HL-60/S4 treated with phorbol 12-myristate 13-acetate at 8.2 ng/mL for 4 days and 3 days (cell line): ENCODE measurements around the gene TLE4.

ENCODE experiments used
- in situ Hi-C: fragments of 300-500 bp; cut with MboI; formaldehyde crosslinking; loops from 2 replicates; pipeline ENCODE4 v1.15.0; 2022; ENCODE audit warnings: low sequenced_read_pairs

Gene TLE4

DNA sequence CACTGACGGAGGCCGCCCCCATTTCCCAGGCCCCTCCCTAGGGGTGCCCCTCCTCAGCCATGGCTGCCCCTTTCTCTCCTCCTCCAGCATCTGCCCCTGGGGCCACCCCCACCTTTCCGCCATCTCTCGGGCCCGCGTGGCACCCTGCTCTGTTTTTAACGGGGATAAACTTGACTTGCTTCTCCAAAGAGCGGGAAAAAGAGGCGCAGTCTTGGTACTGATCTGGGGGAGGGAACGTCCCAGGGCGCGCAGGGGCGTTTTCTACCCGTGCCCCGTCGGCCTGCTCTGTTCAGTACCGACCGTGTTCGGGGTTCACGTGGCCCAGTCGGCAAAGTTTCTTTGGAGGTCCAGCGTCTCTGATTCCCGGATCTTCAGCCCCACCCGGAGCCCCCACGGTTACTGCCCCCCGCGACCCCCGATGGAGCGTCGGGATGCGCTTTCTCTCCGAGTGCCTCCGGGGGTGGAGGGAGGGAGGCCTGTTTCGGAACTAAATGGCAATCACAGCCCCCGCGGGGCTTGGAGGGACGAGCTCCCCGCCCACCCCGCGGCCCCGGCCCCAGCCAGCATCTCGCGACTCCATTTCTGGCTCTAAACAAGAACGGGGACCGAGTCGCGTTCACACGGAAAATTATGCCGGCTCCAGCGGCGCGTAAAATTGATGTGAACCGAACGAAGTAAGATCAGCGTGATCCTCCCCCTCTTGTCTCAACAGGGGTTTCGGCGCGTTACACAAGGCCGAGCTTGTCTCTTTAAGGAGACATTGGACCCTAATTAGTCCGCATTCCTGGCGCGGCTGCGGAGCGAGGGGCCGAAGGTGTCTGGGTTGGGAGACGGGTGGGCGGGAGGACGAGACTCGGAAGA lies 1.1 kb upstream of the TLE4 start:
- in situ Hi-C loops = no loop called here

DNA sequence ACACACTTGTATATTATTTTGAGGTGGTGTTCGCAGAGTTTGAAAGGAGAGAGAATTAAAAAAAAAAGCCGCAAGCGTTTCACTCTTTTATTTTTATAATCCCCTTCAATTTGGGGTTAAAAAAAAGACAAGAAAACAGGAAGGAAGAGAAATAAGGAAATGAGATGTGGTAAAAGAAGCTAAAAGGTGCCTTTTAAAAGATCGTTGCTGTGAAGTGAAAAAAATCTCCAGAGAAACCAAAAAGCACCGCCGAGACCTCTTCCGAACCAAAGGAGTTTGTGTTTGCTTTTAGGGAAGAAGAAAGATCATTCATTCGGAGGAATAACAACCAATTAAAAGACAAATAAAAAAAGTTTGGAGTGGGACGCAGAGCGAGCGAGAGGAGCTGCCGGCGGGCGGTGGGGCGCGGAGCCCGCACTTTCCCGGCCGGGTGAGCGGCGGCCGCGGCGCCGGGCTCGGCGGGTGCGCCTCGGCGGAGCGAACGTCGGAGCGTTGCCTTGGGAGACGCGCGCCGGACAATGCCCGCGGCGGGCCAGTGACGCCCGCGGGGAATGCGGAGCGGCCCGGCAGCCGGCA lies 355 bp downstream of the TLE4 start:
- in situ Hi-C loops = no loop called here

GRCh38 chr9:79572608-79573411 lies 1.0 kb downstream of the TLE4 start:
- in situ Hi-C loops = no loop called here

DNA sequence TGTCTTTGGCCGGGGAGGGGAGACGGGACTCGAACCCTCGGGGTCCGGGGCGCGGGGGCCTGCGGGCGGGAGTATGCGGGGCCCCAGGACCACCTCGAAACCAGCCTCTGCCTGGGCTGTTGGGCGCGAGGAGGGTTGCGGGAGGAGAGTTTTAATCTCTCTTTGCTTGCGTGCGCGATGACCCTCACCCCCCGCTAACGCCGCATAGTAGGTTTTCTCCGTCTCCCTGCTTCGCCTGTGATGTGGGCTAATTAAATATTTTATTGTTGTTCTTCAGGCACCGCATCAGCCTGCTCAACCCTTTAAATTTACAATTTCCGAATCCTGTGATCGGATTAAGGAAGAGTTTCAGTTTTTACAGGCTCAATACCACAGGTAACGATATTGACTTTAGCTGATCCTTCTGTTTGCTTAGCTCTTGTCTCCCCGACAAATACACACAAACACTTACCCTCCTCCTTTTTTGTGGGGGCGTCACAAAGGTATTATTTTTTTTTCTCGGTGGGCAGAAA lies 1.7 kb downstream of the TLE4 start:
- in situ Hi-C loops = no loop called here

- in situ Hi-C loops = no loop called here
Observed at GRCh38 chr9:79574136-79574535, 2.4 kb downstream of the TLE4 start.

DNA sequence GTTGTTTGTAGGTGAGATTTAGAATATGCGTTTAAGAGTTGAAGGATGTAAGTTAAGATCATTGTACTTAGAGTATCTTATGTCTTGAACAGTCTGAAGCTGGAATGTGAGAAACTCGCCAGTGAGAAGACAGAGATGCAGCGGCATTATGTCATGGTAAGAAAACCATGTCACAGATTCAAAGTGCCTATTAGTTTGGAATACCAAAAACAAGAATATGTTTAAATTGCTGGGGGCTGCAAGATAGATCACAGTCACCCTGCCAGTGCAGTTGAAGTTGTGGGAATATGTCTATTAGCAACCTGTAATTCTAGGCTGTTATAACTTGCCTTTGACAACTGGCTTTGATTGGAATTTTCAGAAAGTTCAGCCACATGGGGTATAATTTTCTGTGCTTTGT lies 3.0 kb downstream of the TLE4 start:
- in situ Hi-C loops = no loop called here

DNA sequence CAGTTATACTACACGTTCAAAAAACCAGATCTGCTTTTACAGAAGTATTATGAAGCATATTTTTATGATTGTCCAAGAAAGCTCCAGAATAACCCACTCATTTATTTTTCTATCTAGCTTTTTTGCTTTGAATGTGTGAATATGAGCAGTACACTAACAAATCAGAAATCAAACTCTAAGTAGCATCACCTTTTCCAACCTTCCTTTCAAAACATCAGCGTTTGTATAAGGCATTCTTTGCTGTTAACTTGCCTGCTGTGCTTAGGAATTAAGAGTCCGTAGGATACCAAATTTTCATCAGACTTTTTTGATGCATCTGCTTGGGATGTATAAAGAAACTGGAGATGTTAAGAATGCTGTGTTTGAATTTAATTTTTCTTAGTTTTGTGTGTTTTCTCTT lies 3.8 kb downstream of the TLE4 start:
- in situ Hi-C loops = no loop called here

- in situ Hi-C loops = no loop called here
Observed at GRCh38 chr9:79577969-79578723, 6.4 kb downstream of the TLE4 start.

GRCh38 chr9:79578891-79579290 lies 7.1 kb downstream of the TLE4 start:
- in situ Hi-C loops = no loop called here

- in situ Hi-C loops = no loop called here
Observed at GRCh38 chr9:79579624-79580023, 7.9 kb downstream of the TLE4 start.

GRCh38 chr9:79580055-79580454 lies 8.3 kb downstream of the TLE4 start:
- in situ Hi-C loops = no loop called here

GRCh38 chr9:79581388-79581787 lies 9.6 kb downstream of the TLE4 start:
- in situ Hi-C loops = no loop called here

DNA sequence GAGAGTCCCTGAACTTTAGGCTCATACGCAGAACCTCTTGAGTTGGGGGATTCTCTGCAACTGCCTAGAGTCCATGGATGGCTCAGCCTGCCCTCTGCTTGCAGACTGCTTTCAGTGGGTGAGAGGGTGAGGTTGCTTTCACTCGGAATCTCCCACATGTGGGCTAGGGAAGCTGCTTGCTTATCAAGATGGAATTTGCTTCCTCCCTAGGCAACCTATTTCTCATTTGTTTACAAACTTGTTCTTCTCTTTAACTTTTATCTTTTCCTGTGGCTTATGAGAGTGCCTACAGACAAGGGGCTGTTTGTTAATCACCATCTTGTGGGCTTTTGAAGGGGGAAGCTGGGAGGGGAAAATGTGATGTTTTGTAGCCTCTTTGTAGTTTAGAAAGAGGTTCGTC lies 10.0 kb downstream of the TLE4 start:
- in situ Hi-C loops = no loop called here

DNA sequence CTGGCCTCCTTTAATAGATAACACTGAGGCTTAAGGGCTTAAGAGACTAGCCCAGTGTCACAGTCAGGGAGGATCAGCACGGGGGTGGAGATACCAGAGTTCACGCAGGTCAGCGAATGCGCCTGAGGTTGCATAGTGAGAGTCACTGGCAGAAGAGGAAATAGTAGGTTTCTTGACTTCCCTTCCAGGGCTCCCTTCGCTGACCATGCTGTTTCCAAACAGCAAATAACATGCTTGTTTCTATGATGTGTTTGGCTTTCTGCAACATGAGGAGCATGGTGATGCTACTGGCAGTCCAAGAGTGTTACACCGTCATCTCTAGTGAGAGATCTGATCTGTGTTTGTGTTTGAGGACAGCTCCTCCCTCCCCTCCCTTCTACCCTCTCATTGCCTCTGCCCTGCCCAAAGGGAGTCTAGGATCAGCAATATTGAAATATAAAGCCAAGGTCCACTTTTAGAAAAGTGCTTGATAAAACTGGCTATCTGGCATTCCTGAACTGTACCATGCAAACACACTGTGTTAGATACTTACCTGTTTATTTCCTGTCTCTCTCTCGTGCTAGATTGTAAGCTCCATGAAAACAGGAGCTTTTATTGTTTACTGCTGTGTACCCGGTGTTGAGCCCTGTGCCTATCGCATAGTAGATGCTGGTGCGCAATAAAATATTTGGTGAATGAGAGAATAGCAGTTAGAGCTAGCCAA lies 12.3 kb downstream of the TLE4 start:
- in situ Hi-C loops = no loop called here

GRCh38 chr9:79584655-79584982 lies 12.9 kb downstream of the TLE4 start:
- in situ Hi-C loops = no loop called here

- in situ Hi-C loops = no loop called here
Observed at GRCh38 chr9:79588488-79589223, 16.9 kb downstream of the TLE4 start.

GRCh38 chr9:79591458-79591857 lies 19.7 kb downstream of the TLE4 start:
- in situ Hi-C loops = no loop called here

- in situ Hi-C loops = no loop called here
Observed at GRCh38 chr9:79592726-79593493, 21.1 kb downstream of the TLE4 start.
